Right ventricle myocardium superior (tissue), 1 donor: Measurements from ENCODE around the gene CDK5RAP3. TPM values are rescaled to one million over a fixed set of nuclear protein-coding genes. Genes with fewer than 3 reads are reported as not detected.
"Not testable (repeated sequence)": the region's sequence is repeated elsewhere in the genome, so short reads cannot be mapped to it uniquely, and the experiment has no call there.

ENCODE experiments used
- ATAC-seq: fragments of 200-7000 bp; cut with Tn5 transposase; one replicate; pipeline ENCODE4 v1.9.1; 2020; ENCODE audit warnings: mild to moderate bottlenecking; ENCODE audit not compliant: poor library complexity
- DNase-seq: peaks from one replicate; pipeline ENCODE4 v3.0.0-alpha.2; 2020
- intact Hi-C: fragments of 100-400 bp; cut with DNase I; formaldehyde crosslinking; loops from one replicate; pipeline ENCODE4 v1.11.2; 2022
- total RNA-seq: library from RNA; stranded (reverse); fragmentation: NEBNext Ultra II Directional; extraction: Animal tissue kit (Norgen Biotek cat#: 25700); gene quantifications from one replicate; pipeline ENCODE4 v1.2.1, GENCODE V29; 2021
- donor health status: DM: no; HTN: yes; CAD: no; lungs with severe emphysema.

Gene CDK5RAP3
- total RNA-seq, 1 donor from 2014 or later, result 50.3 TPM

DNA sequence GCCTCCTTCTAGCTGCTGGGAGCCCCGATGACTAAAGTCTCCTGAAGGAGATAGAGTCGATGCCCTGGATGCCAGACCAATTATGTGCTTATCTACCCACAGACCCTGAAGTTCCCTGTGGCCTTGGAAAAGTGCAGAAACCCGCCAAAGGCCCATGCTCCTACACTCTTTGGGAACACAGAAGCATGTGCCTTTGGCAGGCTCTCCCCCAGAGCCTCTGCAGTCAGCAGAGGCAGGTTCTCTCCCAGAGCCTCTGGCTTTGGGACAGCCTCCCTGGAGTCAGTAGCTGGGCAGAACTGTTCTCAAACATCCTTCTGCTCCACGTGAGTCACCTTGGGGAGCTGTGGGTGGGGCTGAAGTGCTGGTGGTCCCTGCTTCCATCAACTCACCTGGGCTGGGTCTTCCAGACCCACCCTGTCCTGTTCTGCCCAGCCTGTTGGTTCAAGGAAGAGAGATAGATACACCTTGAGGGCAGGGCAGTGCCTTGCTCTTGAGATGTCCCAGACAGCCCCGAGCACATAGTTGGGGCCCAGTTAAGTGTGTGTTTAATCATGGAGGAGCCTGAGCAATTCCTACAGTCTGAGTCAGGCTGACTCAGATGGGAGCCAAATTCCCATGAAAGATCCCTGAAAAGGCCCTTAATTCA is 3.2 kb upstream of the CDK5RAP3 start:
- DNase-seq (no peak), ATAC-seq (no peak)

DNA sequence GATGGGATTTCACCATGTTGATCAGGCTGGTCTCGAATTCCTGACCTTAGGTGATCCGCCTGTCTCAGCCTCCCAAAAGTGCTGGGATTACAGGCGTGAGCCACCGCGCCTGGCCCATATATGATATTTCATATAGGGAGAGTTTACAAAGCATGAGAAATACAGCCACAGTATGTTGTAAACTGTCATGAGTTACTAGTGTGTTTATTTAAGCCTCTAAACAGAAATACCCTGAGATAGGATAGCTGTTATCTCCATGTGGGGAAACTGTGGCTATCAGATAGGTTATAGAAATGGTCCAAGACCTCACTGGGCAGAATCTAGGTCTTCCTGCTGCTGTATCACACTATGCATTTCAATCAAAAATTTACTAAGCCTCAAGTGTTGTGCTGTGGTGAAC is 2.1 kb upstream of the CDK5RAP3 start:
- intact Hi-C loops, result no loop called here
- no peak for ATAC-seq
- DNase-seq, result no peak

More for the DNA sequence above, 3.2 kb upstream of the CDK5RAP3 start:
- intact Hi-C loops, result no loop called here

DNA sequence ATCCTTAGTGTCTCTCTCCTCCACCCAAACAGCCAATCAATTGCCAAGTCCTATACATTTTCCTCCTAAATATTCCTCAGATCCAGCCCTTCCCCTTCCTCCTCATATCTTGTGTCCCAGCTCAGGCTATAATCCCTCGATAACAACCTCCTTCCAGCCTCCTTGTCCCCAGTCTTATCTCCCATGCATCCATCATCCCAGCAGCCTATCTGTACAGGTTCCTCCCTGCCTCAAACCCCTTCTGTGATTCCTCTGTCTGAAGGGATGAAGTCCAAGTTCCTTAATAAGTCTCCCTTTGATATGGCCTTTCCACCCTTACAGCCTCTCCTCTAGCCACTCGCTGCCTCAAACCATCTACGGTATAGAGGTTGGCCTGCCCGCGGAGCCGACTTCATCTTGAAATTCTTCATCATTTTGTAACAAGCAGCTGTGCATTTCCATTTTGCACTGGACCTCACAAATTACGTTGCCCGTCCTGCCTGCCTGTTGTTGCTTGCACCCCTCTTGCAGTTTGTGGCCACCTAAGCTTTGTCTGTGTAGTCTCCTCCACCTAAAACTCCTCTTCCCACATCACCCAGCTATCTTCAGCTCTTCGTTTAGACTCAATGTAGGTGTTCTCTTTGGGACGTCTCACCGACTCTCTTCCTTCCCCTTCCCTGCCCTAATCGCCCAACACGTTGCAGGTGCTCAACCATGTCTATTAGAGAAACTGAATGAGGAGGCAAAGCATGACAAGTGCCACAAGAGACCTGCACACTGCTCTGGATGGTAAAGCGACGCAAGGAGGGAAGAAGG is 786 bp upstream of the CDK5RAP3 start:
- DNase-seq (no peak), ATAC-seq (no peak)

DNA sequence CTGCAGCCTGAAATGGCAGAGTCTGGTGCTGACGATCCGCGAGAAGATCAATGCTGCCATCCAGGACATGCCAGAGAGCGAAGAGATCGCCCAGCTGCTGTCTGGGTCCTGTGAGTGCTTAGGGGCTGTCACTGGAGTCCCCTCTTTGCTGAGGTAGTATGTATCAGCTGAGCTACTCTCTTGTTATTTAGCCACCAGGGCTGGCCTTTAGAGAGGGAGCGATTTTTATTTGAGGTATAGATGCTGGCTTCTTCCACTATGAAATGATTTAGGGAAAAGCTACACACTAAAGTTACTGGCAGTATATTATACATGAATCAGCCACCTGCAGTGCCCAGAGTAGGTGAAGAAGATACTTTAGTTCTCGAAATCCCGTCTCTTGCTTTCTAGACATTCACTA is 2.6 kb downstream of the CDK5RAP3 start:
- DNase-seq (no peak), ATAC-seq (no peak)
- intact Hi-C loops, result loop anchor here (5.0 kb wide), 1 partner anchor 131 kb away; the partner anchor contains the start of gene SCRN2

More for the DNA sequence above, 786 bp upstream of the CDK5RAP3 start:
- intact Hi-C loops, result loop anchor here (5.0 kb wide), 1 partner anchor 128 kb away; the partner anchor contains the start of gene SCRN2

DNA sequence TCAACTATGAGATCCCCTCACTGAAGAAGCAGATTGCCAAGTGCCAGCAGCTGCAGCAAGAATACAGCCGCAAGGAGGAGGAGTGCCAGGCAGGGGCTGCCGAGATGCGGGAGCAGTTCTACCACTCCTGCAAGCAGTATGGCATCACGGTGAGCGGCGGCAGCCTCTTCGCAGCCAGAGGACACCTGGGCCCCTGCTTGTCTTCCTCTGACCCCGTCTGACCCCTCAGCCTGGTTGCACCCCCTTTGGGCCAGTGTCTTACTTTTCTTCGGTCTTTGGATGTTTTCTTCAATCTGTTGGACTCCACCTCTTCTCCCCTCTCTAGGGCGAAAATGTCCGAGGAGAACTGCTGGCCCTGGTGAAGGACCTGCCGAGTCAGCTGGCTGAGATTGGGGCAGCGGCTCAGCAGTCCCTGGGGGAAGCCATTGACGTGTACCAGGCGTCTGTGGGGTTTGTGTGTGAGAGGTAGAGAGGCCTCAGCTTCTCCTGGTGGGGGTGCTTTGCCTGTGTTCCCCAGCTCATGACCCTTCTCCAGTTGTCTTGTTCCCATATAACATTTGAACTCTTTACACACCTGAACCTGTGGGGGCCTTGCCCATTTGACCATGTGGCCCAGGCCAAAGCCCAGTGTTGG is 4.4 kb downstream of the CDK5RAP3 start:
- DNase-seq (no peak), ATAC-seq (no peak)
- intact Hi-C loops, result no loop called here

DNA sequence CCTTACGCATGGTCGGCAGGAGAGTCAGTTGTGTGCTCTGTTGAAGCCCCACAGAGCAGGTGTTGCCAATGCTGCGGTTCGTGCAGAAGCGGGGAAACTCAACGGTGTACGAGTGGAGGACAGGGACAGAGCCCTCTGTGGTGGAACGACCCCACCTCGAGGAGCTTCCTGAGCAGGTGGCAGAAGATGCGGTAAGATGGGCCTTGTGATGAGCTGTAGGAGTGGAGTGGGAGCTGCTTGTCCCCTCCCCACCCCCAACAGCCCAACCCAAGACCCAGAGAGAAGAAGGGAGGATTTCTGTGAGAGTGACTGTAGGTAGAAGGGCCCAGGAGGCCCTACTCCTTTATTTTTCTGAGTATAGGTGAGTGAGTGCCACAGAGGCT is 4.9 kb downstream of the CDK5RAP3 start:
- DNase-seq (no peak), ATAC-seq (no peak)
- intact Hi-C loops, result no loop called here

DNA sequence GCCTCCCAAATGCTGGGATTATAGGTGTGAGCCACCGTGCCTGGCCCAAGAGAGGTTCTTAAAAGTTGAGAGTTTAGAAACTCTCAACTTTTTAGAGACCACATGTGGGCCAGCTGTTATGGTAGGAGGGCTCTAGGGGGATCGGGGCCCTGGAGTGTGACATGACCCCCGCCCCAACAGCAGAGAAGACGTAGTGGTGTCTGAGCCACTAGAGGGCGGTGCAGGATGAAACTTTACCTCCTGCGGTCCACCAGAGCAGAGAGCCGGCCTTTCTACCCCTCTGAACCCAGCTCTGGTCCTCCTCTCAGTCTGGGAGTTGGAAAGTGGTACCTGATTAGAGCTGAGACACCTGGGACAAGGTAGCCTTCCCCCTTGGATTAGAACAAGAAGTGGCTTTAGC is 7.4 kb downstream of the CDK5RAP3 start:
- peak; percentile 76 for ATAC-seq
- intact Hi-C loops, result loop anchor here (2.0 kb wide), 1 partner anchor 38 kb away; no protein-coding TSS in a partner anchor
- peak; percentile 50 for DNase-seq

DNA sequence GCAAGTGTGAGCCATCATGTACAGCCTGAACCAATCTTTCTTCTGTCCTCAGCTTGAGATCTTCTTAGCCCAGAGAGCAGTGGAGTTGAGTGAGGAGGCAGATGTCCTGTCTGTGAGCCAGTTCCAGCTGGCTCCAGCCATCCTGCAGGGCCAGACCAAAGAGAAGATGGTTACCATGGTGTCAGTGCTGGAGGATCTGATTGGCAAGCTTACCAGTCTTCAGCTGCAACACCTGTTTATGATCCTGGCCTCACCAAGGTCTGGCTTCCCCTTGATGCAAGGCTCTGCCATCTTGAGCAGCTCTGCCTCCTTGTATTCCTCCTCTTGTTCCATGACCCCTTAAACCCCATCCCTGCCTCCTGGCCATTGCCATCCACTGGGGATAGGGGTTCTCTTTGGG is 9.6 kb downstream of the CDK5RAP3 start:
- ATAC-seq, result no peak
- intact Hi-C loops, result no loop called here
- no peak for DNase-seq

DNA sequence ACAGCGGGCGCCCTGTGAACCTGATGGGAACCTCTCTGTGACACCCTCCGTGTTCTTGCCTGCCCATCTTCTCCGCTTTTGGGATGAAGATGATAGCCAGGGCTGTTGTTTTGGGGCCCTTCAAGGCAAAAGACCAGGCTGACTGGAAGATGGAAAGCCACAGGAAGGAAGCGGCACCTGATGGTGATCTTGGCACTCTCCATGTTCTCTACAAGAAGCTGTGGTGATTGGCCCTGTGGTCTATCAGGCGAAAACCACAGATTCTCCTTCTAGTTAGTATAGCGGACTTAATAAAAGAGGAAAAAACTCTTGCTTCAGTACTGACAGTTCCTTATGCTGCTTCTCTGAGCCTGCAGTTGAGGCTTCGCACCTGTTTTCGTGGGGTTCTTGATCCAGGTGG is 10.5 kb downstream of the CDK5RAP3 start:
- ATAC-seq (no peak), DNase-seq (no peak)
- intact Hi-C loops, result no loop called here

DNA sequence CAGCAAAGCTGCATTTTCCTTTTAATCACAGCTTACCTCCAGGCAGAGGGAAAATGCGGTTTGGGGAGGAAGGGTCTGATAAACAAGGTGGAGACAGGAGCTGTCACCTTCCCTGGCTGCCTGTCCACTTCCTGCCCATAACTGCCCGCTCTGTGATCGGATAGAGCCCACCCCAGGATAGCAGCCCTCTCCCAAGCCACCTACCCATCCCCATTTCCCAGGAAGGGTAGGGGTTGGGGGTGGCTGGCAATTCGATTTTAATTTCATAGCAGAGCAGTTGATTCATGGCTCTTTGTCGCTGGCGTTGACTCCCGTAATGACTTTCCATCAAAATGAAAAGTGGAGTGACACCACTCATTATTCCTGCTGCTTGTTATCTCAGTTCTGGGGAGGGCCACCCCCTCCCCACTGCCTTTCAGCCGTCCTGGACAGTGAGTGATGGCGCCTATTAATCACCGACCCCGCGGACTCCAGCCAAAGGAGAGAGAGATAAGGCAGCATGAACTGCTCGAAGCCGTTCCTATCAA is 11.2 kb downstream of the CDK5RAP3 start:
- no peak for ATAC-seq
- intact Hi-C loops, result no loop called here
- DNase-seq, result no peak

DNA sequence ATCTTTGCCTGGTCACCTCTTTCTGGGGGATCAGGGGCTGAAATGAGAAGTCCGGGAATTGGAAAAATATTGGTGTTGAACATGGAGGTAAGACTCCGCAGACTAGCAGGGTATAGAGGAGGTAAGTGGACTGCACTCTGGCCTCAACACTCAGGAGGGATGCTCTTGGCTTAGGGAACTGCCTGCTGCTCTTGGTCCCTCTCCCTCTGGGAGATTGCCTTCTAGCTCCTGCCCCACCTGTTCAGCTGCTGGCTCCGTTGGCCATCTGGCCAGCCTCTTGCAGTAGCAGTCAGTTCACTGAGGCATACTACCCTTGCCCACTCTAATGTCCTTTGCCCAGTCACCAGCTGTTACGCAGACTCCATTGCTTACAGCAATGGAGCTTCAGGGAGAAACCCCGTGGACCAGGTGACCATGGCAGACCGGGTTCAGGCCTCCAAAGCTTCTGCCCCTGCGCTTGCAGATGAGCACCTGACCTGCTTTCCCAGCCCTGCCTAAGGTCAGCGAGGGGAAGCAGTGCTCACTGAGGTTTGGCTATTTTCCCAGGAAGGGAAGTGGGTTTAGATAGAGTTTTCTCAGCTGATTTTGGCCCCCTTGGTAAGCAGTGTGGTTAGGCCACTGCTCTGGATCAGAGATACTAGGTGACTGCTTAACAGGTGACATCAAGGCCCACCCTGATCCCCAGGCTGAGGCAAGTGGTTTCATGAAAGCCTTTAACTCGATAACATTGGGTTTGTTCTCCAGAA is 11.9 kb downstream of the CDK5RAP3 start:
- ATAC-seq, result no peak
- intact Hi-C loops, result no loop called here
- no peak for DNase-seq

DNA sequence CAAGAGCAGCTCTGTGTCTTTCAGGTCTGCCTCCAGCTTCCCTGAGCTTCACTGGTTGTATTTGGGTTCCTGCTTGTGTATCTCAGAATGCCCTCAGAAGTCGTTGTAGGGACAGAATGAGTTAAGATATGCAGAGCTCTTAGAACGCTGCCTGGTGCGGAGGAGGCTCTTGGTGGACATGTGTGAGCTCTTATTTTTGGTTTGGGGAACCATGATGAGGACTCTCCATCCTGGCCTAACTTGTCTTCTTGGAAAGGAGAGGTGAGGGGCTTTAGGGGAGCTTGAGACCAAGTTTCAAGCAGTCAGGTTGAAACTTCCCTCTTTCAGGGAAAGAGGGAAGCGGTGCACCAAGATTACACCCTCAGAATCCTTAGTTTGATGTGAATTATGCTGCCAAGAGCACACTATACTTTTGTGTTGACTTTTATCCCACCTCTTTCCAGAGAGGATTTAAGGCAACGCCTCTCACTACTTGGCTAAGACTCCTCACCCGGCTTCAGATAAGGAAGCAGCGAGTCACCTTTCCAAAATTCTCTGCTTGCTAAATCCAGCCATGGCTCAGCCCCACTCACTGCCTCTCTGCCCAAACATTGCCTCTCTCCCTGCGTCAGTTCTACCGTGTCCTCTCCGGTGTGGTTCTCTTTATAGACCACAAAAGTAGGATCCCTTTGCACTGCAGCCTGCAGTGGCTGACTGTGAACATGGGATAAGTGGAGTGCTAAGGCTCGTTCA is 12.7 kb downstream of the CDK5RAP3 start:
- ATAC-seq, result peak; percentile 62
- intact Hi-C loops, result no loop called here
- DNase-seq, result no peak

DNA sequence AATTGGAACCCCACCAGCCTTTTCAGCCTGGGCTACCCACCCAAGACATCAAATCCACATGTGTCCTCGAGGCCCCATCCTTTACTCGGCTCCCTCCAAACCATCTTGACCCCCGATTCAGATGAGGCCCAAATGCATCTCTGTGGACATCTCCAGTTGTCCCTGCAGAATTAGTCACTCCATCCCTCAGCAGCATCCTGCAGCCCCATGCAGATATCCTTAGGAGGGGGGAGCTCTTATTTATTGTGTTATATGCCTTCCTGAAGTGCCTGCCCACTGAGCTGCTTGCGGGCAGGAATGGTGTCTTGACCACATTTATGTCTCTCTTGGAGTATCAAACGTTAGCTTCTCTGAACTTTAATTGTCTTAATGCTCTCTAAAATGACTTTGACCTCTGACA is 15.6 kb downstream of the CDK5RAP3 start:
- DNase-seq (no peak), ATAC-seq (no peak)
- intact Hi-C loops, result no loop called here

DNA sequence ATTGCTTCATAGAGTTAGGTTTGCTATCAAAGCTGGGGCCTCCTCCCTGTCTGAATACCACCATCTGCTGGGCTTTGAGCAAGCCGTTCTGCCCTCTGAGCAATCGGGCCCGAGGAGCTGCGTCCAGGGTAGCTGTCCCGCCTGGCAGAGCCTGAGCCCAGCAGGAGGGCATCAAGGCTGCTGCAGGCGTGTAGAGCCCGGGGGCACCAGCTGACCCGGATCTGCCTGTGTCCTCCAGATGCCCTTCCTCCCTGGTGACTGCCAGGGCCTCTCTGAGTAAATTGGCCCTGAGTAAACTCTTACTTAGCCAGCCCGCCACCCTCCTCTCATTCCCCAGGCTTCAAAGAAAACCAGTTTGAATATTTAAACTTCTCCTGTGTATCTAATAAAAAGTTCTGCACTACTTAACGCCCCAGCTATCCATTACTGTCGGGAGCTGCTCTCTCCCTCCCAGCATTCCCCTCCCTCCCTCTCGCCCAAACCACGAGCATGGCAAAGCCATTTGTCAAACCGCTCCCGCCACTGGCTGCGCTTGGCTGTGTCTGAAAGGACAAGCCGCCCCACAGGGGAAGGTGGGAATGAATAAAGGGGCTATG is 16.4 kb downstream of the CDK5RAP3 start:
- ATAC-seq (peak; percentile 49), DNase-seq (no peak)
- intact Hi-C loops, result no loop called here

DNA sequence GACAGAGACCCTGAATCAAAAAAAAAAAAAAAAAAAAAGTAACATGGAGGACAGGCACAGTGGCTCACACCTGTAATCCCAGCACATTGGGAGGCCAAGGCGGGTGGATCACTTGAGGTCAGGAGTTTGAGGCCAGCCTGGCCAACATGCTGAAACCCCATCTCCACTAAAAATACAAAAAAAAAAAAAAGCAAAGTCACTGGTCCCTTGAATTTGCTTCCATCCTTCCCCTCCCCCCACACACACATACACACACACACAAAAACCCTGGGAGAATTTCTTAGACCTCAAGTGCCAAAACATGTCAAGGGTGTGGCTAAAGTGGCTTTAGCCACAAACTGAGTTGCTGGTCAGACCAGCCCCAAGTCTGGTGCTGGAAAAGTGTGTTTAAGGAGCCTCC is 17.5 kb downstream of the CDK5RAP3 start:
- intact Hi-C loops, DNase-seq, ATAC-seq: not testable (repeated sequence)

DNA sequence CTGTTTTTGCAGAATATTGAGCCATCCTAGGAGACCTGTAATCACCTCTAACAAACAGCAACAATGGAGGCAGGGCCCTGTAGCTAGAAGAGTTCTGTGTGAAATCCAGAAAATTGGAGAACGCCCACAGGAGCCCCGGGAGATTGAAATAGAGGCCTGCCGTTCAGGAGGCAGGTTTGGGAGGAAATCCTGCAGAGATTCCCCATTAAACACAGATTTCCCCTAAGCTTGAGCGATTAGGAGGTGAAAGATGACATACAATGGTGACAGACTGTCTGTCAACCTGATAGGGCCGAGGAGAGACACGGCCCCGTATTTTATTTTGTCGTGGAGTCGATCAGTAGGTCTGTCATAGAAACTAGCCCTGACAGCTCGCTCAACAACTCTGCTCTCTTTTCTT is 18.2 kb downstream of the CDK5RAP3 start:
- intact Hi-C loops, result no loop called here
- DNase-seq (no peak), ATAC-seq (no peak)

DNA sequence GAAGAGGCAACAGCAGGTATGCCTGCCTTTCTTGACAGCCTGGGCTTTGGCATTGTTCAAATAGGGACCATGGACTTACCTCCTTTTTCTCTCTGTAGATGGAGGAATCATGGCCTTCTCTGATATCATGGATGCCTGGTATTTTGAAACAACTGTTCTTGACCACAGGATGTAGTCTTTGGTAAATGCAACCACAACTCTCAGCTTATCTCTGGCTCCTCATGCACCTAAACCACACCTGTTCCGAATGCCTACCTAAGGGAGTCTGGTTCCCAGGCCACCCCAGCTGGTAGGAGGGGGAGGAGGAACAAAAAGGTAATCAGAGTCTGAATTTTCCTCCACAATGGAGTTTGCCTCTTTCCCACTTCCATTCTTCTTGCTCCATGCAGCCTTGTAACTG is 18.8 kb downstream of the CDK5RAP3 start:
- DNase-seq, result no peak
- intact Hi-C loops, result no loop called here

More for the DNA sequence above, 18.8 kb downstream of the CDK5RAP3 start:
- no peak for ATAC-seq
